IPS-18a (cell line): Measurements from ENCODE around the gene CLTRN.

Source experiments
- H3K27ac ChIP-seq: one replicate; pipeline ENCODE4 v1.5.1; 2013; ENCODE audit warnings: low read length
- H3K27me3 ChIP-seq: one replicate; pipeline ENCODE4 v1.6.1; 2013; ENCODE audit warnings: mild to moderate bottlenecking, low read length; ENCODE audit not compliant: control insufficient read depth, insufficient read depth
- H3K36me3 ChIP-seq: one replicate; pipeline ENCODE4 v1.6.1; 2013; ENCODE audit warnings: low read depth, low read length; ENCODE audit not compliant: control insufficient read depth
- H3K4me1 ChIP-seq: one replicate; pipeline ENCODE4 v1.6.1; 2013; ENCODE audit warnings: low read depth, low read length; ENCODE audit not compliant: control insufficient read depth
- H3K4me3 ChIP-seq: one replicate; pipeline ENCODE4 v1.5.1; 2013; ENCODE audit warnings: low read length
- H3K9ac ChIP-seq: one replicate; pipeline ENCODE4 v1.6.1; 2013; ENCODE audit warnings: mild to moderate bottlenecking, low read length, moderate library complexity
- H3K9me3 ChIP-seq: one replicate; pipeline ENCODE4 v1.6.1; 2013; ENCODE audit warnings: low read depth, low read length; ENCODE audit not compliant: control insufficient read depth

Gene CLTRN

DNA sequence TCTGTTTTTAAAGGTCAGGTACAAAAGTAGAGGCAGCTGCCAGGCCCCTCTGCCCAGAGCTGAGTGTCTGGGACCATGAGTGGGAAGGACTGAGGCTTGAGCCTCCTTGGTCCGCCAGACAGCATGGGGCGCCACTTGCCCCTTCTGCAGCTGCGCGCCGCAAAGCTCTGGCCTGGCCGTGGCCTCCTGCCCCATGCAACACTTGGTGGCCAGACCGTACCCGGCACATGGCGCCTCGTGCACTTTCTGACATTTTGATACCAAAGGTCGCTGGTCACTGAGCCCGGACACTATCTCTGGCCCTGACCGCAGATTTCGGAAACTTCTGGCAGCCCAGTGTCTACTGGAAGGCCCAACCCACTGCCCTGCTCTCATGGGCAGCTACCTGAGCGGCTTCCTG is 18.6 kb downstream of the CLTRN start:
- H3K4me1 ChIP-seq, result no peaks in the 10 kb centered on the region

DNA sequence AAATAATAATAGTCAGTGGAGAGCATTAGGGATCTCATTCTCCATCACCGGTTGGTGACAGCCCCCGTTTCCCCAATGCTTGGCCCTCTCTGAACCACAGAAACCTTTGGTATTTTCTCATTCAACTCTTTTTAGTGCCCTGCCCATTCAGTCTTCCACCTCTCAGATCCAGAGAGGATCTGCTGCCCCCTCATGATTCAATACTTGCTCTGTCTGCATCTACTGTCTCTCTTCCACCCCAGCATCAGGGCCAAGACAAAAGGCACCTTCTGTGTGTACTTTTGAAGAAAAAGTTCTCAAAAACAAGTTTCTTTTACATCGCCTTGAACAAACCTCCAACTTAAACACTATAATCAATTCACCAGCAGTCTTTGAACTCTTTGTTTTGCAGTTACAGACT is 19.3 kb downstream of the CLTRN start:
- Histone ChIP-seq H3K27me3 (no peaks in the 10 kb centered on the region), H3K9ac (no peak overlapping the region)

More for the DNA sequence above, 18.6 kb downstream of the CLTRN start:
- Histone ChIP-seq H3K4me3 (no peak overlapping the region), H3K27me3 (no peaks in the 10 kb centered on the region), H3K9me3 (no peaks in the 10 kb centered on the region), H3K27ac (no peak overlapping the region), H3K36me3 (no peaks in the 10 kb centered on the region), H3K9ac (no peak overlapping the region)

DNA sequence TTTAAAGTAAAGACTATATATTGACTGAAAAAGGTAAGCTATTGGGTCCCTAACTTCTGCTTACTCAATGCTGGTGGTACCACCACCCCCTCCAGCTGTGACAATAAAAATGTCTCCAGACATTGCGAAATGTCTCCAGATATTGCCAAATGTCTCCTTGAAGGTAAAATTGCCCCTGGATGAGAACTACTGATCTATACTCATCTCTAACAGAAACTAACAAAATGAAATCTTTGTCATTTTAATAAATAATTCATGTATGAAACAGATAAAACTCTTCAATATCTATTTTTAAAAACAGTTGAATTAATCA is 20.1 kb downstream of the CLTRN start:
- Histone ChIP-seq H3K9me3 (no peaks in the 10 kb centered on the region), H3K27me3 (no peaks in the 10 kb centered on the region), H3K4me1 (no peaks in the 10 kb centered on the region), H3K4me3 (no peak overlapping the region), H3K9ac (no peak overlapping the region), H3K36me3 (no peaks in the 10 kb centered on the region), H3K27ac (no peak overlapping the region)

More for the DNA sequence above, 19.3 kb downstream of the CLTRN start:
- Histone ChIP-seq H3K27ac (no peak overlapping the region), H3K4me3 (no peak overlapping the region), H3K4me1 (no peaks in the 10 kb centered on the region), H3K9me3 (no peaks in the 10 kb centered on the region), H3K36me3 (no peaks in the 10 kb centered on the region)

DNA sequence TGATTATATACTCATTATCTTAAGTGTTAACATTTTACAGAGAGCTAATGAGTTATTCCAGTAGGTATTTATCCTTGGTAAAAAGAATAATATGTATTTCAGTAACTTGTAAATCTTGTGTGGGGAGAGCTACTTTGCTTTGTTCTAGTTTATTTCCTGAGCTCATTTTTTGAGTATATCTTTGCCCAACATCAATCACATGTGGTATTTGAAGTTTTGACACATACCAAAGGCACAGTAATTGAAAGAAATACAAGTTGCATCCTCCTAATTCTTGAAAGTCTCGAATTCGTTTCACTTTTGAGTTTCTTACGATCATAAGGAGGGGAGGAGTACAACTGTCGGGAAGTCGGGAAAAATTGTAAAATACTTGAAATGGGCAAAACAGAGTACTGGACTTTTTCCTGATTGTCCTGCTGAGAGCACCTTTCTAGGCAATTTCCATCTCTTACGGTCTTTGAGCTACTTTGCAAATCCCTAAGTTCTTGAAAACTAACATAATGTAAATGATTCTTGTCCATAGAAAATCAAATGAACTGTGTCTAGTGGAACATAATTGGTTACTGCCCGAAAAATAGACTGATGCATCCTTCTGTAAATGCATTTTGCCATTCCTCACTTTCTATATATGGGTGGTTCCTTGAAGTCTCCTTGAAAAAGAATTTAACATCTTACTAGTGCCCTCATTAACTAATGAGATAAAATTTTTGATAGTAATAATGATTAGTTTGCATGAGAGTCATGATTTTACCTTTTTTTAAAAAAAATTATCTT is 20.6 kb downstream of the CLTRN start:
- no peaks in the 10 kb centered on the region for H3K4me1 ChIP-seq
- no peaks in the 10 kb centered on the region for H3K27me3 ChIP-seq
- H3K4me3 ChIP-seq, result no peak overlapping the region
- no peaks in the 10 kb centered on the region for H3K36me3 ChIP-seq
- H3K9me3 ChIP-seq, result no peaks in the 10 kb centered on the region
- H3K9ac ChIP-seq, result no peak overlapping the region
- no peak overlapping the region for H3K27ac ChIP-seq

DNA sequence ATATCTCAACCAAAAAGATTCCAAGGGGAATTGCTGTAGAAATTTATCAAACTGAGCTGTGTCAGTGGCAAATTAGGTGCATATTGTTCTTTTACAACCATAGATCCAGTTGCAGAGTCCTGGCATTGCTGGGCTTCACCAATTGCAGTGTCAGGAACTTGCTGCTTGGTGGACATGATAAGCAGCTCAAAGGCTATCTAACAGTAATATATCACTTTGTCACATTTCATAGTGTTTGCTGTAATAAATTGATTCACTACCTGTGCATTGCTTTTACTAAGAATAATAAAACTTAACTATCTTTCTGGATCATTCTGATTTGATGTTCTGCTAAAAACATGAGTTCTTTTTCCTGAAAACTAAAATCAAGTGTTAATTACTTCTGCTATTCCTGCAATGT is 33.0 kb downstream of the CLTRN start:
- Histone ChIP-seq H3K27me3 (no peaks in the 10 kb centered on the region), H3K4me3 (no peak overlapping the region)

DNA sequence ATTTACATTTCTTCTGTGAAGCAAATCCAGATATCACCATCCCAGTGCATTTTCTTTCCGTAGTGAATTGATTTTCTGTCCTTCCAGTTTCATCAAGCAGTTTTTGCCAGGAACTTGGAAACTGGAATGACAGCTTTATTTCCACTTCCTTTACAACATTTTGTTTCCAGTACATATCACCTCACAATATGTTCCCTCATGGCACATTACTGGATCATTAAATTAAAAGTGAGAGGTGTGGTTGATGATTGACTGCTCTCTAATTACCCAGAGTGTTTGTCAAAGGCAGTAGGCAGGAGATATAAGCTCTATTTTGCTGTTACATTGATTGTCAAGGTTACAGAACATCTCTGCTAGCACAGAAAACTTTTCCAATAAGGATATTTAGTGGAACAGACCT is 41.6 kb downstream of the CLTRN start:
- Histone ChIP-seq H3K9ac (no peak overlapping the region), H3K27me3 (no peaks in the 10 kb centered on the region), H3K36me3 (no peaks in the 10 kb centered on the region)

More for the DNA sequence above, 33.0 kb downstream of the CLTRN start:
- no peak overlapping the region for H3K27ac ChIP-seq
- no peaks in the 10 kb centered on the region for H3K9me3 ChIP-seq
- no peaks in the 10 kb centered on the region for H3K4me1 ChIP-seq
- H3K36me3 ChIP-seq, result no peaks in the 10 kb centered on the region
- H3K9ac ChIP-seq, result no peak overlapping the region

DNA sequence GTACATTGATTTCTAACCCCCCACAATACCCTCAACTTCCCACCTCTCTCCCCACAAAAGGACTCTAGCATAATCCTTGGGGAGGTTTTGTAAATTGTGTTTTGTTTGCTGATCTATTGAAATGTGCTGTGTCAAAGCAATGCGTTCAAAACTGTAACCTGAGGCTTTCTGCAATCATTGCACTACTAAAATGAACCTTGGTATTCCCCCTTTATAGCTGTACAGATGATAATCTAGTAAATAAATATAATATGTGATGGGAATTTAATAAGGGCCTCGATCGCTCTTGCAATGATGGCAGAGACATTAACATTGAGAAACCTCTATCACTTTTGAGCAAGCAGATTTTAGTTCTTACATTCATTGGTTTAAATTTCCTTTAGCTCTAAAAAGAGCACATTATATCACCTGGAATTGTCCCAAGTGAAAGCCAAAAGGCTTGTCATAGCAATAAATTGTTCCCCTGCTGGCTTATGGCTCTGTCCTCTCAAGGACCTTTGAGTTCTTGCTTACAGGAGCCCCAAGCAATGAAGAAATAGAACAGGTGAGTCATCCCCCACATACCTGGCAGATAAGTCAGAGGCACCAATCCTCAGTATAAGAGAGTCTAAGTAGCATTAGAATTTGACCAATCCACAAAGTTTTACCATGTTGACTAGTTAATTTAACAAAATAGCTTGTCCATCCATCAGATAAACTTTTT is 45.4 kb downstream of the CLTRN start:
- no peaks in the 10 kb centered on the region for H3K27me3 ChIP-seq
- H3K27ac ChIP-seq, result no peak overlapping the region

More for the DNA sequence above, 41.6 kb downstream of the CLTRN start:
- Histone ChIP-seq H3K27ac (no peak overlapping the region), H3K4me3 (no peak overlapping the region), H3K4me1 (no peaks in the 10 kb centered on the region), H3K9me3 (no peaks in the 10 kb centered on the region)

DNA sequence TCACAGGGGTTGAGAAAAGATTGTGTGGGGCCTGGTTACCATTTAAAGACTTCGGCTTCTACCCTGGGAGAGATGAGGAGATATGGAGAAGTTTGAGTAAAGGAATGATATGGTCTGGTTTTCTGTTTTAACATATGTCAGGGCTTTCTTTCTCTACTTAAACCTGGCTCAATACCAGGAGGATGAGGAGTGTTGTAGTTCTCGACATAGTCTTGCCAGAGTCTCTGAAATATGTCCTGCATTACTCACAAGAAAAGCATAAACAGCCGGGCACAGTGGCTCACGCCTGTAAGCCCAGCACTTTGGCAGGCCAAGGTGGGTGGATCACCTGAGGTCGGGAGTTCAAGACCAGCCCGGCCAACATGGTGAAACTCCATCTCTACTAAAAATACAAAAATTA is 47.5 kb downstream of the CLTRN start:
- no peaks in the 10 kb centered on the region for H3K27me3 ChIP-seq
- H3K36me3 ChIP-seq, result no peaks in the 10 kb centered on the region
- no peak overlapping the region for H3K9ac ChIP-seq
- no peaks in the 10 kb centered on the region for H3K4me1 ChIP-seq
- H3K27ac ChIP-seq, result no peak overlapping the region
- H3K4me3 ChIP-seq, result no peak overlapping the region
- no peaks in the 10 kb centered on the region for H3K9me3 ChIP-seq

More for the DNA sequence above, 45.4 kb downstream of the CLTRN start:
- H3K9ac ChIP-seq, result no peak overlapping the region
- H3K9me3 ChIP-seq, result no peaks in the 10 kb centered on the region
- H3K36me3 ChIP-seq, result no peaks in the 10 kb centered on the region
- H3K4me1 ChIP-seq, result no peaks in the 10 kb centered on the region
- H3K4me3 ChIP-seq, result no peak overlapping the region

DNA sequence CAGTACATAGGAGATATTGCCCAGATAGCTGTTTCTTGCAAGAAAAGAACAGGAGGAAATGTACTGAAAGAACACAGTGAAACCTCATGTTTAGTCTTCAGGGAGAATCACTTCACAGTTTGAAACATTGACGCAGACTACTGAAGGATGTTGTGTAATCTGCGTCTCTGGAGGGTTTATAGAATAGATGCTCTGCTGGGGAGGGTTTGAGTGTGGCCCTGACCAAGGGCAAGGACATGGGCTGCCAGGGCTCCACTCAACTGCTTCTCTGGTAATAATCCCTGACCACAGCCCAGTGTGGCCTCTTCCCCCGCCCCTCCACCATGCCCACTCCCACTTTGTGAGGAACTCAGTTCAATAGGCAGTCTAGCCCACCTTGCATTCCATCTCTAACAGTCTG is 48.1 kb downstream of the CLTRN start:
- no peak overlapping the region for H3K27ac ChIP-seq
- H3K4me3 ChIP-seq, result no peak overlapping the region
- no peaks in the 10 kb centered on the region for H3K36me3 ChIP-seq
- no peaks in the 10 kb centered on the region for H3K27me3 ChIP-seq
- no peaks in the 10 kb centered on the region for H3K4me1 ChIP-seq
- no peak overlapping the region for H3K9ac ChIP-seq
- no peaks in the 10 kb centered on the region for H3K9me3 ChIP-seq

DNA sequence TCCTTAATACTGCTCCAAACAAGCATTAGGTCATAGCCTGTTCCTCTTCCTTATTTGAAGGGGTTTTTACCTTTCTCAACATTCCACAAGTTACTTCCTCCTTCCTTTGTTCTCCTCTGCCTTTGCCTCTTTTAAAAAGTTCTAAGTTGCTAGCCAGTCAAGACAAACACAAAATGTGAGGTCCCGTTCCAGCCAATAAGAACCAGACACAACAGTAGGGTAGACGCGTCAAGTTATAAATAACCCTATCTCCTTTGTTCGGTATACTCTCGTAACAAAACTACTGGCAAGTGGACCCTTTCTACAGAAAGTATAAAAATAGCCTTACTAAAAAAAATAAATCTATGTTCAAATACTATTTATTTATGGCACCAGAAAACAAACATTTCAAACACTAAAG is 57.5 kb downstream of the CLTRN start:
- Histone ChIP-seq H3K9ac (no peak overlapping the region), H3K4me1 (no peaks in the 10 kb centered on the region), H3K36me3 (no peaks in the 10 kb centered on the region), H3K9me3 (no peaks in the 10 kb centered on the region), H3K27me3 (no peaks in the 10 kb centered on the region), H3K27ac (no peak overlapping the region), H3K4me3 (no peak overlapping the region)

DNA sequence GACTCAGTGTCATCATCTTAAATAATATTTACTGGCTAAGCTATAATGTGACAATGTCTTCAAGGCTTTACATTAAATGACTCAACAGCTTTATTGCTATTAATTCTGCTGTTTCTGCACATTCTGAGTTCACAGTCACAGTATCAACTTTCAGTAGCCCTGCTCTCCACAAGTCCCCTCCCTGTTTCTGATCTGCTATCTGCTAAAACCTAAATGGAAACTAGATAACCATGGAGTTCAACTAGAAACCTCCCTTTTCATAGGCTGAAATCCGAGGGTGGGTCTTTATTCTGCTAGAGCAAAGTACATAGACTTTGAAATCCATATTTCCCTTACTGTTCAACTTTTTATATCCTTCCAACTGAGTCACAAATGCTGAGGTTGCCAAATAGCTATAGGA is 58.5 kb downstream of the CLTRN start:
- H3K4me3 ChIP-seq, result no peak overlapping the region
- H3K36me3 ChIP-seq, result no peaks in the 10 kb centered on the region
- no peaks in the 10 kb centered on the region for H3K4me1 ChIP-seq

DNA sequence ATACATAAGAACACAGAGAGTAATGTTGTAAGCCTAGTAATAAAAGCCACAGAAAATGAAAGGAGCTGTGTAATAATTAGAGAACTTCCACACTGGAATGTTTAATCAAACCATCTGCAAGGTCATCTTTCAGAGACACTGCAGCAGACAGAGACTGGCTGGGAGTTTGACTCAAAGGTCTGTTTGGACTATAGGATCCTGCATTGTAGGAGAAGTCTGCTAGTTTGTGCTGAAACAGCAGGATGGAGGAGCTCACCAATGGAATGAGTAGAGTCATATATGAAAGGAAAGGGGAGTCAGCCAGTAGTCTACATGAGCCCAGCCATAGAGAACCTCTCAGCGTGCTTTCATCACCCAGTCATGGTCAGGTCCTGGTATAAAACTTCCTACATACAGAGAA is 59.4 kb downstream of the CLTRN start:
- Histone ChIP-seq H3K9me3 (no peaks in the 10 kb centered on the region), H3K4me3 (no peak overlapping the region), H3K27me3 (no peaks in the 10 kb centered on the region), H3K9ac (no peak overlapping the region), H3K4me1 (no peaks in the 10 kb centered on the region), H3K27ac (no peak overlapping the region), H3K36me3 (no peaks in the 10 kb centered on the region)

More for the DNA sequence above, 58.5 kb downstream of the CLTRN start:
- no peak overlapping the region for H3K9ac ChIP-seq
- no peak overlapping the region for H3K27ac ChIP-seq
- no peaks in the 10 kb centered on the region for H3K9me3 ChIP-seq
- H3K27me3 ChIP-seq, result no peaks in the 10 kb centered on the region
